HepG2 (cell line): ENCODE measurements around the gene CHCT1. TPM values are rescaled to one million over a fixed set of nuclear protein-coding genes. Genes with fewer than 3 reads are reported as not detected.

Experiments used
- BCL3 ChIP-seq: sonication (generic); formaldehyde crosslinking; IDR thresholded peaks from 2 replicates; pipeline ENCODE4 v1.5.1; 2020; ENCODE audit warnings: mild to moderate bottlenecking, missing genetic modification reagents, moderate library complexity
- FOXK1 ChIP-seq: sonication (generic); formaldehyde crosslinking; IDR thresholded peaks from 2 replicates; pipeline ENCODE4 v1.4.0; 2020; ENCODE audit warnings: low read depth, missing genetic modification reagents, borderline replicate concordance
- MYC ChIP-seq: sonication (generic); formaldehyde crosslinking; IDR thresholded peaks from 2 replicates; pipeline ENCODE4 v1.9.0; 2021; ENCODE audit warnings: missing genetic modification reagents, borderline replicate concordance
- POLR2A ChIP-seq, 2 experiments: IDR thresholded peaks; 2 replicates each; pipeline ENCODE4 v1.6.1; 2011; ENCODE audit warnings: low read depth in 2 of 2, low read length in 2 of 2, mild to moderate bottlenecking in 1 of 2, moderate library complexity in 1 of 2; ENCODE audit not compliant: insufficient read depth in 1 of 2
- PRDM15 ChIP-seq: sonication (generic); formaldehyde crosslinking; IDR thresholded peaks from 2 replicates; pipeline ENCODE4 v1.4.0; 2020; ENCODE audit warnings: missing genetic modification reagents
- ZNF121 ChIP-seq: sonication (generic); formaldehyde crosslinking; IDR thresholded peaks from 2 replicates; pipeline ENCODE4 v1.5.0; 2020; ENCODE audit warnings: mild to moderate bottlenecking, missing genetic modification reagents
- ZNF143 ChIP-seq: sonication (generic); formaldehyde crosslinking; IDR thresholded peaks from 2 replicates; pipeline ENCODE4 v1.4.0; 2020; ENCODE audit warnings: missing genetic modification reagents
- ZNF275 ChIP-seq: sonication (generic); formaldehyde crosslinking; IDR thresholded peaks from 2 replicates; pipeline ENCODE4 v1.8.0; 2022; ENCODE audit warnings: missing genetic modification reagents, mild to moderate bottlenecking, inconsistent platforms, borderline replicate concordance
- ZNF460 ChIP-seq: sonication (generic); formaldehyde crosslinking; IDR thresholded peaks from 2 replicates; pipeline ENCODE4 v1.5.1; 2020; ENCODE audit warnings: missing genetic modification reagents, mild to moderate bottlenecking, borderline replicate concordance
- ZNF512B ChIP-seq: sonication (generic); formaldehyde crosslinking; IDR thresholded peaks from 2 replicates; pipeline ENCODE4 v1.5.1; 2020; ENCODE audit warnings: missing genetic modification reagents, mild to moderate bottlenecking, borderline replicate concordance
- ZNF572 ChIP-seq: sonication (generic); formaldehyde crosslinking; IDR thresholded peaks from 2 replicates; pipeline ENCODE4 v1.5.1; 2020; ENCODE audit warnings: mild to moderate bottlenecking, missing genetic modification reagents
- ZSCAN22 ChIP-seq: sonication (generic); formaldehyde crosslinking; IDR thresholded peaks from 2 replicates; pipeline ENCODE4 v1.4.0; 2020; ENCODE audit warnings: mild to moderate bottlenecking, missing genetic modification reagents
- polyA plus RNA-seq, 8 experiments: library from polyadenylated mRNA; depleted of rRNA in 3 of 8; stranded (reverse) in 7 of 8; unstranded in 1 of 8; fragments of >200 nt; fragmentation: Illumina TruSeq in 4 of 8; extraction: Trizol in 4 of 8; gene quantifications; 2 replicates each; pipeline versions ENCODE4 v1.2.1 to v1.2.3, GENCODE V29; 2011 to 2016; ENCODE audit warnings: low read depth in 4 of 8, missing spikeins in 1 of 8, mixed read lengths in 1 of 8; ENCODE audit not compliant: insufficient read depth in 1 of 8
- total RNA-seq, 5 experiments: library from RNA; depleted of rRNA; stranded (reverse); fragments of >200 nt; fragmentation: Illumina TruSeq; extraction: Trizol; gene quantifications; 2 replicates each; pipeline ENCODE4 v1.2.3, GENCODE V29; 2016; ENCODE audit warnings: low read depth in 1 of 5
- TF ChIP-seq, protein P1 (sequence below): sonication (generic); formaldehyde crosslinking; conservative IDR thresholded peaks from 2 replicates; pipeline ENCODE4 v1.4.0; 2020; ENCODE audit warnings: missing genetic modification reagents
- TF ChIP-seq, protein P2 (sequence below): sonication (generic); formaldehyde crosslinking; IDR thresholded peaks from 2 replicates; pipeline ENCODE4 v1.4.0; 2020; ENCODE audit warnings: missing genetic modification reagents, borderline replicate concordance

Gene CHCT1
- total and polyA plus RNA-seq, 2 of the 13 experiments (the other 11 are each of a cell fraction or from before 2014, with no cell fraction given): not detected

DNA sequence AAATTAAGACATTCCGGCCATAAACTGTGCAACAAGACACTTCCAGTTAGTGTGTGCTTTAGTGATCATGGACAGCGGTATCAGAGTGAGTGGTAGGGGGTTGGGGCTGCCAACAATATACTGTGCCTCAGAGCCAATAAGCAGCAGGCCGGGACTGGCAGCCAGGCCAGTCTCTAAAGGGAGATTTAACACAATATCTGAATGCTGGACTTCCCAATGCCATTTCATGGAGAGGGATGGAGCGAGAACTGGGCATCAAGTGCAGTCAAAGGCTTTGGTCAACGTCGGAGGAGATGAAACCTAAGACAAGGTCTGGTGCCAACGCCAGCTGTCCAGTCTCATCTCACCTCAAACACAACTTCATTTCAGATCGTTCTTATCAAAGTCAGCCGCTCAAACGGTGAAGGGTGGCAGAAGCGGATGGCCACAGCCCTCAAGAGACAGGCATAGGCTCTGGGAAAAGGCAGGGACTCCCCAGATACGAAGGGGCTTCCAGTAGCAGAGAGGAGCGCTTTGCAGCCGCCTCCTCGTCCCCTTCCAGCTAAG is 31.3 kb upstream of the CHCT1 start (continued):
- TF ChIP-seq, protein P1, sequence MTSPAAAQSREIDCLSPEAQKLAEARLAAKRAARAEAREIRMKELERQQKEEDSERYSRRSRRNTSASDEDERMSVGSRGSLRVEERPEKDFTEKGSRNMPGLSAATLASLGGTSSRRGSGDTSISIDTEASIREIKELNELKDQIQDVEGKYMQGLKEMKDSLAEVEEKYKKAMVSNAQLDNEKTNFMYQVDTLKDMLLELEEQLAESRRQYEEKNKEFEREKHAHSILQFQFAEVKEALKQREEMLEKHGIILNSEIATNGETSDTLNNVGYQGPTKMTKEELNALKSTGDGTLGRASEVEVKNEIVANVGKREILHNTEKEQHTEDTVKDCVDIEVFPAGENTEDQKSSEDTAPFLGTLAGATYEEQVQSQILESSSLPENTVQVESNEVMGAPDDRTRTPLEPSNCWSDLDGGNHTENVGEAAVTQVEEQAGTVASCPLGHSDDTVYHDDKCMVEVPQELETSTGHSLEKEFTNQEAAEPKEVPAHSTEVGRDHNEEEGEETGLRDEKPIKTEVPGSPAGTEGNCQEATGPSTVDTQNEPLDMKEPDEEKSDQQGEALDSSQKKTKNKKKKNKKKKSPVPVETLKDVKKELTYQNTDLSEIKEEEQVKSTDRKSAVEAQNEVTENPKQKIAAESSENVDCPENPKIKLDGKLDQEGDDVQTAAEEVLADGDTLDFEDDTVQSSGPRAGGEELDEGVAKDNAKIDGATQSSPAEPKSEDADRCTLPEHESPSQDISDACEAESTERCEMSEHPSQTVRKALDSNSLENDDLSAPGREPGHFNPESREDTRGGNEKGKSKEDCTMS (CRISPR knock-in tag): no peak
- TF ChIP-seq, protein P2, sequence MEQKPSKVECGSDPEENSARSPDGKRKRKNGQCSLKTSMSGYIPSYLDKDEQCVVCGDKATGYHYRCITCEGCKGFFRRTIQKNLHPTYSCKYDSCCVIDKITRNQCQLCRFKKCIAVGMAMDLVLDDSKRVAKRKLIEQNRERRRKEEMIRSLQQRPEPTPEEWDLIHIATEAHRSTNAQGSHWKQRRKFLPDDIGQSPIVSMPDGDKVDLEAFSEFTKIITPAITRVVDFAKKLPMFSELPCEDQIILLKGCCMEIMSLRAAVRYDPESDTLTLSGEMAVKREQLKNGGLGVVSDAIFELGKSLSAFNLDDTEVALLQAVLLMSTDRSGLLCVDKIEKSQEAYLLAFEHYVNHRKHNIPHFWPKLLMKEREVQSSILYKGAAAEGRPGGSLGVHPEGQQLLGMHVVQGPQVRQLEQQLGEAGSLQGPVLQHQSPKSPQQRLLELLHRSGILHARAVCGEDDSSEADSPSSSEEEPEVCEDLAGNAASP (CRISPR knock-in tag): peak; percentile 6; the same call in 1 of the 2 replicates
- TF ChIP-seq MYC (no peak), ZSCAN22 (no peak), ZNF143 (CRISPR knock-in tag) (no peak), ZNF275 (CRISPR knock-in tag) (no peak), ZNF512B (no peak), PRDM15 (CRISPR knock-in tag) (no peak), ZNF572 (peak; percentile 71; the same call in 1 of the 2 replicates), FOXK1 (CRISPR knock-in tag) (no peak), ZNF460 (CRISPR knock-in tag) (no peak), ZNF121 (CRISPR knock-in tag) (no peak), POLR2A (IDR thresholded peaks at IDR 0.05; ENCODE audit: insufficient read depth in 1 of 2, low read depth in 2 of 2, low read length in 2 of 2) (peak in 1 of 2 experiments; percentile 41; a peak in 2 of 4 replicates), BCL3 (CRISPR knock-in tag) (no peak)
